ENCODE results near the gene CSNK1E. TPM values are rescaled to one million over a fixed set of nuclear protein-coding genes. Genes with fewer than 3 reads are reported as not detected.

CSNK1E gene
- total and polyA plus RNA-seq, 2 of the 4 experiments (the other 2 are of a cell fraction), result 116 to 276 TPM

- dilution Hi-C loops (cut with HindIII; ENCODE audit: low sequenced_read_pairs, unreplicated experiment) (no loop called here), in situ Hi-C loops (cut with MboI; ENCODE audit: low sequenced_read_pairs) (no loop called here), intact Hi-C loops (cut with micrococcal nuclease) (loop anchor here (5.0 kb wide), 1 partner anchor 328 kb away; the partner anchor contains the start of gene DMC1)
- H3K14ac ChIP-seq (replicated peaks; ENCODE audit: low read depth, low read length), result no peak overlapping the region
- H3K18ac ChIP-seq (ENCODE audit: low read depth, low read length), result no peak overlapping the region
- POLR2A ChIA-PET (ENCODE audit: unreplicated experiment), result no interaction called here
- DNase-seq (peak; percentile 34), ATAC-seq (ENCODE audit: low read depth) (no peak)
- no peak overlapping the region for H3K4me3 ChIP-seq (ENCODE audit: insufficient read depth, low read depth, low read length)
- H3K4me1 ChIP-seq (ENCODE audit: control insufficient read depth, insufficient read depth, low read length), result peaks cover 31% of the 10 kb centered on the region
- no peak overlapping the region for H2BK20ac ChIP-seq (ENCODE audit: low read depth, low read length)
- CTCF ChIA-PET, result no interaction called here
- peaks cover 18% of the 10 kb centered on the region for H3K9me1 ChIP-seq (ENCODE audit: insufficient read depth, low read length)
- no peaks in the 10 kb centered on the region for H3K27me3 ChIP-seq (ENCODE audit: control insufficient read depth, insufficient read depth, low read length)
- H3K4ac ChIP-seq (ENCODE audit: low read depth, low read length), result no peak overlapping the region
- no peak overlapping the region for H3K23ac ChIP-seq (ENCODE audit: low read depth, low read length)
- H2BK120ac ChIP-seq (ENCODE audit: low read depth, low read length), result no peak overlapping the region
- TF ChIP-seq POLR2A (IDR thresholded peaks at IDR 0.05; ENCODE audit: low read depth, low read length) (no peak), RCOR1 (IDR thresholded peaks at IDR 0.05; ENCODE audit: insufficient replicate concordance, low read length) (no peak), CHD1 (IDR thresholded peaks at IDR 0.05; ENCODE audit: low read depth, low read length) (no peak), SMC3 (IDR thresholded peaks at IDR 0.05; ENCODE audit: low read depth, low read length) (no peak), BHLHE40 (IDR thresholded peaks at IDR 0.05; ENCODE audit: low read depth, low read length) (no peak), RFX5 (IDR thresholded peaks at IDR 0.05; ENCODE audit: low read depth, low read length) (no peak), MAZ (IDR thresholded peaks at IDR 0.05; ENCODE audit: borderline replicate concordance, low read depth, low read length) (no peak), FOS (IDR thresholded peaks at IDR 0.05; ENCODE audit: low read depth, low read length) (no peak), MXI1 (IDR thresholded peaks at IDR 0.05; ENCODE audit: borderline replicate concordance, low read depth, low read length) (no peak), RAD21 (IDR thresholded peaks at IDR 0.05; ENCODE audit: low read length) (no peak), USF2 (IDR thresholded peaks at IDR 0.05; ENCODE audit: low read depth, low read length) (no peak), NFE2L2 (IDR thresholded peaks at IDR 0.05; ENCODE audit: low read depth, low read length) (no peak), CEBPB (IDR thresholded peaks at IDR 0.05; ENCODE audit: low read depth, low read length) (no peak), MAFK (IDR thresholded peaks at IDR 0.05; ENCODE audit: low read depth, low read length) (no peak), CTCF (conservative IDR thresholded peaks at IDR 0.05; ENCODE audit: low read depth, low read length) (no peak)
- TF ChIP-seq, protein P1, sequence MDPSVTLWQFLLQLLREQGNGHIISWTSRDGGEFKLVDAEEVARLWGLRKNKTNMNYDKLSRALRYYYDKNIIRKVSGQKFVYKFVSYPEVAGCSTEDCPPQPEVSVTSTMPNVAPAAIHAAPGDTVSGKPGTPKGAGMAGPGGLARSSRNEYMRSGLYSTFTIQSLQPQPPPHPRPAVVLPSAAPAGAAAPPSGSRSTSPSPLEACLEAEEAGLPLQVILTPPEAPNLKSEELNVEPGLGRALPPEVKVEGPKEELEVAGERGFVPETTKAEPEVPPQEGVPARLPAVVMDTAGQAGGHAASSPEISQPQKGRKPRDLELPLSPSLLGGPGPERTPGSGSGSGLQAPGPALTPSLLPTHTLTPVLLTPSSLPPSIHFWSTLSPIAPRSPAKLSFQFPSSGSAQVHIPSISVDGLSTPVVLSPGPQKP (IDR thresholded peaks at IDR 0.05; ENCODE audit: borderline replicate concordance, low read depth, low read length), result no peak
- H3K9me3 ChIP-seq (ENCODE audit: control insufficient read depth, insufficient read depth, low read length), result no peaks in the 10 kb centered on the region
- H3K27ac ChIP-seq (ENCODE audit: insufficient read depth, low read length), result peak overlapping the region; percentile 50; the same call in 1 of the 2 replicates
- peaks cover 24 to 82% of the 10 kb centered on the region in 2 experiments for H3K79me1 ChIP-seq (ENCODE audit: low read depth in 1 of 2, low read length in 2 of 2)
- H4K20me1 ChIP-seq (ENCODE audit: insufficient read depth, low read length), result peaks cover 26% of the 10 kb centered on the region
- H3K36me3 ChIP-seq (ENCODE audit: control insufficient read depth, insufficient read depth, low read length), result peaks cover 32% of the 10 kb centered on the region
- H3K9ac ChIP-seq (ENCODE audit: low read depth, low read length), result no peak overlapping the region
- H2AK5ac ChIP-seq (ENCODE audit: low read depth, low read length), result no peak overlapping the region
- no peak overlapping the region for H3K4me2 ChIP-seq (ENCODE audit: low read depth, low read length)
- no peak overlapping the region for H2AFZ ChIP-seq (replicated peaks; ENCODE audit: low read length, poor library complexity)
- H4K91ac ChIP-seq (ENCODE audit: insufficient read depth, low read depth, low read length), result no peak overlapping the region
- H3K56ac ChIP-seq (ENCODE audit: extremely low read depth, insufficient read depth, low read length), result no peak overlapping the region
- no peak overlapping the region for H2AK9ac ChIP-seq (replicated peaks; ENCODE audit: low read depth, low read length, poor library complexity)
- BruUV-seq (replicated peaks), result no TSS peak
- peak overlapping the region; percentile 18 to 21; a peak in 2 of 4 replicates for H4K8ac ChIP-seq (ENCODE audit: low read depth in 2 of 2, low read length in 2 of 2)
- no CpG with 5 or more reads among the region's 4 CpGs for WGBS, 2 experiments (ENCODE audit: extremely low coverage in 2 of 2, insufficient read length in 1 of 2)
- H2BK5ac ChIP-seq (ENCODE audit: low read depth, low read length, poor library complexity, severe bottlenecking), result peak overlapping the region; percentile 48
- H4K5ac ChIP-seq (ENCODE audit: low read depth, low read length), result no peak overlapping the region
- H2BK15ac ChIP-seq (ENCODE audit: low read depth, low read length), result no peak overlapping the region
Measured at GRCh38 chr22:38244106-38244505, 73.1 kb downstream of the CSNK1E start.

Data from IMR-90 (cell line).